NCI-H1930 (cell line): ENCODE data around the gene KRT28.
"Not testable (repeated sequence)": the region's sequence is repeated elsewhere in the genome, so short reads cannot be mapped to it uniquely, and the experiment has no call there.

Experiments used
- DNase-seq, 2 experiments: peaks; one replicate each; lab custom pipeline; 2025; lab: John Stamatoyannopoulos, UW

KRT28 gene

GRCh38 chr17:40779181-40779909, 20.4 kb downstream of the KRT28 start:
- DNase-seq = no peak

- DNase-seq = no peak
Measured at GRCh38 chr17:40778461-40778860, 21.3 kb downstream of the KRT28 start.

GRCh38 chr17:40777971-40778370, 21.8 kb downstream of the KRT28 start:
- no peak for DNase-seq

- no peak for DNase-seq
Measured at GRCh38 chr17:40777459-40777858, 22.3 kb downstream of the KRT28 start.

- no peak for DNase-seq
Measured at GRCh38 chr17:40775945-40776344, 23.8 kb downstream of the KRT28 start.

GRCh38 chr17:40772101-40772500, 27.7 kb downstream of the KRT28 start, which contains the start of gene KRT26:
Gene KRT26, minus strand, starts transcription at chr17:40772201. Its CDS starts 88 bp downstream, at chr17:40772113.
- no peak for DNase-seq

GRCh38 chr17:40765657-40766056, 34.1 kb downstream of the KRT28 start:
- no peak for DNase-seq

- no peak for DNase-seq
Measured at GRCh38 chr17:40763752-40764151, 36.0 kb downstream of the KRT28 start.

GRCh38 chr17:40760105-40761016, 39.4 kb downstream of the KRT28 start:
- DNase-seq = no peak

- DNase-seq = no peak
Measured at GRCh38 chr17:40755231-40755630, 44.5 kb downstream of the KRT28 start, which contains the start of gene KRT25. Gene KRT25, minus strand, starts transcription at chr17:40755331. Its CDS starts 60 bp downstream, at chr17:40755271.

GRCh38 chr17:40753804-40754203, 46.0 kb downstream of the KRT28 start:
- DNase-seq = no peak

- no peak for DNase-seq
Measured at GRCh38 chr17:40751065-40751464, 48.7 kb downstream of the KRT28 start.

- DNase-seq = no peak
Measured at GRCh38 chr17:40750391-40750790, 49.4 kb downstream of the KRT28 start.

- DNase-seq = not testable (repeated sequence)
Measured at GRCh38 chr17:40748666-40749065, 51.1 kb downstream of the KRT28 start.
